Measurements from ENCODE around the gene OLFM2. TPM values are rescaled to one million over a fixed set of nuclear protein-coding genes. Genes with fewer than 3 reads are reported as not detected.
A peak's percentile ranks its signal among the peaks of the same experiment; 100 is the strongest.

Gene OLFM2
- total RNA-seq, 1 donor from 2014 or later = 13.8 TPM

DNA sequence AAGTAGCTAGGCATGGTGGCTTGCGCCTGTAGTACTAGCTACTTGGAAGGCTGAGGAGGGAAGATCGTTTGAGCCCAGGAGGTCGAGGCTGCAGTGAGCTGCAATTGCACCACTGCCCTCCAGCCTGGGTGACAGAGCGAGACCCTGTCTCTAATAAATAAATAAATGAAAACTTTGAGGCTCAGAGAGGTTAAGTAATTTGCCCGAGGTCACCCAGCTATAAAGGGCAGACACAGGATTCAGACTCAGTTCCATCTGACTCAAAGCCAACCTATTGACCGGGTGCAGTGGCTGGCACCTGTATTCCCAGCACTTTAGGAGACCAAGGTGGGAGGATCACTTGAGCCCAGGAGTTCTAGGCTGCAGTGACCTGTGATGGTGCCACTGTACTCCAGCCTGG lies 7.4 kb upstream of the OLFM2 start:
- no peaks in the 10 kb centered on the region for H3K9me3 ChIP-seq
- peak overlapping the region; percentile 66 for H3K27ac ChIP-seq
- H3K27me3 ChIP-seq = no peaks in the 10 kb centered on the region
- H3K4me1 ChIP-seq = peaks cover 29% of the 10 kb centered on the region
- DNase-seq (ENCODE audit: extremely low spot score in 2 of 2) = no peak
- TF ChIP-seq POLR2A (IDR thresholded peaks at IDR 0.05) (no peak), CTCF (IDR thresholded peaks at IDR 0.05) (no peak), POLR2AphosphoS5 (IDR thresholded peaks at IDR 0.05; ENCODE audit: insufficient read depth in 1 of 2, low read depth in 1 of 2) (no peak)
- no peak overlapping the region for H3K4me3 ChIP-seq
- intact Hi-C loops (cut with DNase I) = no loop called here
- no peaks in the 10 kb centered on the region for H3K36me3 ChIP-seq

- Histone ChIP-seq H3K4me1 (peaks cover 29% of the 10 kb centered on the region), H3K36me3 (no peaks in the 10 kb centered on the region), H3K9me3 (no peaks in the 10 kb centered on the region), H3K27me3 (no peaks in the 10 kb centered on the region), H3K4me3 (no peak overlapping the region), H3K27ac (no peak overlapping the region)
- intact Hi-C loops (cut with DNase I) = no loop called here
- TF ChIP-seq CTCF (IDR thresholded peaks at IDR 0.05) = no peak
- TF ChIP-seq POLR2AphosphoS5 (IDR thresholded peaks at IDR 0.05; ENCODE audit: insufficient read depth in 1 of 2, low read depth in 1 of 2) = no peak
- no peak for TF ChIP-seq POLR2A (IDR thresholded peaks at IDR 0.05)
- no peak for DNase-seq (ENCODE audit: extremely low spot score in 2 of 2)
Measured at GRCh38 chr19:9941671-9942070, 5.4 kb upstream of the OLFM2 start.

DNA sequence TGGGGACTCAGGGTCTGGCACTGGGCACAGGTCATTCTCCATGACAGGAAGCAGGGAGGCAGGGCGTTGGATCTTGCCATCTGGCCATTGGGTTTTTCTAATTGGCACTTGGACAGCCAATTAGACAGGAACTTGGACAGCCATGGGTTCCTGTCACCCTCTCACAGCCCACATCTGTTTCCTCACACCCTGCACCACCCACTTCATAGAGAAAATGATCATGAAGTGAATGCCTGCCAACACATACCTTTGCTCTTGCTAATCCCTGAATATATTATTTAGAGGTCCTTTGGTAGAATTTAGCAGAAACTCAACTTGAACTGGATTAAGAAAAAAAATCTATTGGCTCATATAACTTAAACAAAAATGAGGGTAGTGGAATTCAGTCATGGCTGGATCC lies 4.9 kb upstream of the OLFM2 start:
- H3K4me3 ChIP-seq = no peak overlapping the region
- intact Hi-C loops (cut with DNase I) = no loop called here
- no peaks in the 10 kb centered on the region for H3K27me3 ChIP-seq
- H3K9me3 ChIP-seq = no peaks in the 10 kb centered on the region
- no peak for TF ChIP-seq POLR2AphosphoS5 (IDR thresholded peaks at IDR 0.05; ENCODE audit: insufficient read depth in 1 of 2, low read depth in 1 of 2)
- no peak for TF ChIP-seq CTCF (IDR thresholded peaks at IDR 0.05)
- TF ChIP-seq POLR2A (IDR thresholded peaks at IDR 0.05) = no peak
- no peak overlapping the region for H3K27ac ChIP-seq
- no peaks in the 10 kb centered on the region for H3K36me3 ChIP-seq
- peaks cover 24% of the 10 kb centered on the region for H3K4me1 ChIP-seq
- no peak for DNase-seq (ENCODE audit: extremely low spot score in 2 of 2)

GRCh38 chr19:9940778-9941177 lies 4.5 kb upstream of the OLFM2 start:
- Histone ChIP-seq H3K27me3 (no peaks in the 10 kb centered on the region), H3K27ac (no peak overlapping the region), H3K9me3 (no peaks in the 10 kb centered on the region), H3K4me1 (peaks cover 23% of the 10 kb centered on the region), H3K4me3 (no peak overlapping the region), H3K36me3 (no peaks in the 10 kb centered on the region)
- intact Hi-C loops (cut with DNase I) = no loop called here
- no peak for TF ChIP-seq POLR2AphosphoS5 (IDR thresholded peaks at IDR 0.05; ENCODE audit: insufficient read depth in 1 of 2, low read depth in 1 of 2)
- DNase-seq (ENCODE audit: extremely low spot score in 2 of 2) = no peak

DNA sequence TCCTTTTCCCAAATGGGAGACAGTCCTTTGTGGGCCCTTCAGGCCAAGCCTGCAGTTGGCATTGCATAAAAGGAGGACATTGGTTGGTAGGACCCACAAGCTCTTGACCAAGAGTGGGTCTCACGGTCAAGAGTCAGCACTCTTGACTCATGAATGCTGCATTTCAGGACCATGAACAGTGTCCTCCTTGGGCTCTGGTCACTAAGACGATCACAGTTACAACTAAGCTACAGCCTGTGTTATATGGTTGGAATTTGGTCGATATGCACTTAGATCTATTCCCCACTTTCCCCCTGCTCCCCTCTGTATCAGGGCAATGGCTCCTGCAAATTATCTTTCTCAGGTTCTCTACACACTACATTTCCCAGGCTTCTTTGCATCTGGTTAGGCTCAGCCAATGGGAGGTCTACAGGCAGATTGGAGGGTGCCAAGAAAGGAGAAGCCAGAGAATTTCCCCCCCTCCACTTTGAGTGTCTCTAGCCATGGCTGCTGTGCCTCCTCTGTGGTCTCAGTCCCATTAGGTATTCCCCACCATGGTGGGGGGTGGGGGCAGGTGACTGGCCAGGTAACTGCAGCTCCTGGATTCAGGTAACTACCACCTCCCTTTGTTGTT lies 3.1 kb upstream of the OLFM2 start:
- no peaks in the 10 kb centered on the region for H3K27me3 ChIP-seq
- intact Hi-C loops (cut with DNase I) = loop anchor here (10.0 kb wide), 1 partner anchor 55 kb away; no protein-coding TSS in a partner anchor

More for the DNA sequence above, 3.1 kb upstream of the OLFM2 start:
- Histone ChIP-seq H3K36me3 (no peaks in the 10 kb centered on the region), H3K4me1 (peaks cover 28% of the 10 kb centered on the region), H3K9me3 (no peaks in the 10 kb centered on the region), H3K4me3 (no peak overlapping the region), H3K27ac (no peak overlapping the region)
- TF ChIP-seq POLR2A (IDR thresholded peaks at IDR 0.05) = no peak
- no peak for TF ChIP-seq POLR2AphosphoS5 (IDR thresholded peaks at IDR 0.05; ENCODE audit: insufficient read depth in 1 of 2, low read depth in 1 of 2)
- no peak for TF ChIP-seq CTCF (IDR thresholded peaks at IDR 0.05)
- no peak for DNase-seq (ENCODE audit: extremely low spot score in 2 of 2)
